22Rv1 (cell line): ENCODE measurements around the gene NRXN3.

Source experiments
- ZFX ChIP-seq: fragments of 450-650 bp; IDR thresholded peaks from 2 replicates; pipeline ENCODE4 v1.6.1; 2017; ENCODE audit warnings: antibody characterized with exemption, borderline replicate concordance
- TF ChIP-seq, protein P1 (sequence below): fragments of 450-650 bp; IDR thresholded peaks from 2 replicates; pipeline ENCODE4 v1.5.1; 2017; ENCODE audit warnings: mild to moderate bottlenecking

DNA sequence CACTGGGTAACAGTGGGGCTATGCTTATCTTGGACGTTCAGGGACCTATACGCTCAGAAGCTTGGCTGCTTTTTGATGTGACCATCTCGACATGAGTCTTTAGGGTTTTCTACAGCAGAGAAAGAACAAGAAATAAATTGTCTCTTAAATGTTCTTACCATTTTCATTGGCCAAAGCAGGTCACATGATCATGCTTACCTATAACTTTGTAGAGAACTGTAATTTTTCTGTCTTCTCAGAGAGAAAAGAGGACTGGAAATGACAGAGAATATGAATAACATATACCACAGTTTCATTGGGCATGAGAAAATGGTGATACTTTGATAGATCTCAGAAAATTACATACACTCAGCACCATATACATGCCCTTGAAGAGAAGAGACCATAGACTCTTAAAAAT lies 390.9 kb downstream of the NRXN3 start:
- TF ChIP-seq, protein P1, sequence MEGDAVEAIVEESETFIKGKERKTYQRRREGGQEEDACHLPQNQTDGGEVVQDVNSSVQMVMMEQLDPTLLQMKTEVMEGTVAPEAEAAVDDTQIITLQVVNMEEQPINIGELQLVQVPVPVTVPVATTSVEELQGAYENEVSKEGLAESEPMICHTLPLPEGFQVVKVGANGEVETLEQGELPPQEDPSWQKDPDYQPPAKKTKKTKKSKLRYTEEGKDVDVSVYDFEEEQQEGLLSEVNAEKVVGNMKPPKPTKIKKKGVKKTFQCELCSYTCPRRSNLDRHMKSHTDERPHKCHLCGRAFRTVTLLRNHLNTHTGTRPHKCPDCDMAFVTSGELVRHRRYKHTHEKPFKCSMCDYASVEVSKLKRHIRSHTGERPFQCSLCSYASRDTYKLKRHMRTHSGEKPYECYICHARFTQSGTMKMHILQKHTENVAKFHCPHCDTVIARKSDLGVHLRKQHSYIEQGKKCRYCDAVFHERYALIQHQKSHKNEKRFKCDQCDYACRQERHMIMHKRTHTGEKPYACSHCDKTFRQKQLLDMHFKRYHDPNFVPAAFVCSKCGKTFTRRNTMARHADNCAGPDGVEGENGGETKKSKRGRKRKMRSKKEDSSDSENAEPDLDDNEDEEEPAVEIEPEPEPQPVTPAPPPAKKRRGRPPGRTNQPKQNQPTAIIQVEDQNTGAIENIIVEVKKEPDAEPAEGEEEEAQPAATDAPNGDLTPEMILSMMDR: no peak
- no peak for TF ChIP-seq ZFX
